ENCODE data around the gene RAMP1. TPM values are rescaled to one million over a fixed set of nuclear protein-coding genes. Genes with fewer than 3 reads are reported as not detected.

Gene RAMP1
- total RNA-seq, 4 donors from 2014 or later = 7.3 to 19.1 (median 12.4) TPM

GRCh38 chr2:237892478-237892877 lies 33.1 kb downstream of the RAMP1 start:
- no peak for DNase-seq (ENCODE audit: low spot score in 2 of 2)
- 82 to 93% methylated on average over 2 of the region's 2 CpGs for WGBS, 2 donors
- TF ChIP-seq POLR2A (IDR thresholded peaks at IDR 0.05) = no peak
- no peak for TF ChIP-seq CTCF (IDR thresholded peaks at IDR 0.05)
- intact Hi-C loops (cut with DNase I; ENCODE audit: low total_unique reads) = no loop called here
- no peak overlapping the region for H3K4me3 ChIP-seq (ENCODE audit: low read depth, poor library complexity, severe bottlenecking)

DNA sequence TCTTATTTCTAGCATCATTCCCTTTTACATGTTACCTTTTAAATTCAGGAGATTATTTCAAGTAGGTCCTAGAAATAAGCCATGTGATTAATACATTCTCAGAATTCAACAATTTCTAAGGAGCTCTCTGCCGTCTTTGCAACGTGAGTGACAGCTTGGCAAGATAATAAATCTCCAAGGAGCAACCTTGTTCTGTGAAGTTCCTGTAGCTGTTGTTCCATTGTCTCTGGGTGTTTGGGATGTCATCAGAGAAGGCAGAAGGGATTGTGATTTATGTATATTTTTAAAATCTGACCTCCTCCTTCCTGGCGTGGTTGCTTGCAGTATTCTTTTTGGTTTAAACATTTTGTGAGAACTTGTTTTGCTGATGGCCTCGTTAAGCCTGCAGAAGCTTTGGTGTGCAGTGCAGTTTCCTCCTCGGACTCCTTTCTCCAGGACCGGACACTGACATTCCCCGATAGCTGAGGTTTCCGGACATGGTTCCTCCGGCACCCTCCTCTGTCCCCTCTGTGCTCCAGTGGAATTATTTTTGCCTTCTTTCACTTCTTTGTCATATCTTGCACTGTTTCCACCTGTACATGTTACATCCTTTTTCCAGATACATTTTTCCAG lies 33.7 kb downstream of the RAMP1 start:
- TF ChIP-seq POLR2A (IDR thresholded peaks at IDR 0.05) = no peak
- TF ChIP-seq CTCF (IDR thresholded peaks at IDR 0.05) = no peak
- no peak overlapping the region for H3K4me3 ChIP-seq (ENCODE audit: low read depth, poor library complexity, severe bottlenecking)
- intact Hi-C loops (cut with DNase I; ENCODE audit: low total_unique reads) = no loop called here
- WGBS, 2 donors = 65 to 68% methylated on average over 9 of the region's 9 CpGs
- DNase-seq (ENCODE audit: low spot score in 2 of 2) = no peak

DNA sequence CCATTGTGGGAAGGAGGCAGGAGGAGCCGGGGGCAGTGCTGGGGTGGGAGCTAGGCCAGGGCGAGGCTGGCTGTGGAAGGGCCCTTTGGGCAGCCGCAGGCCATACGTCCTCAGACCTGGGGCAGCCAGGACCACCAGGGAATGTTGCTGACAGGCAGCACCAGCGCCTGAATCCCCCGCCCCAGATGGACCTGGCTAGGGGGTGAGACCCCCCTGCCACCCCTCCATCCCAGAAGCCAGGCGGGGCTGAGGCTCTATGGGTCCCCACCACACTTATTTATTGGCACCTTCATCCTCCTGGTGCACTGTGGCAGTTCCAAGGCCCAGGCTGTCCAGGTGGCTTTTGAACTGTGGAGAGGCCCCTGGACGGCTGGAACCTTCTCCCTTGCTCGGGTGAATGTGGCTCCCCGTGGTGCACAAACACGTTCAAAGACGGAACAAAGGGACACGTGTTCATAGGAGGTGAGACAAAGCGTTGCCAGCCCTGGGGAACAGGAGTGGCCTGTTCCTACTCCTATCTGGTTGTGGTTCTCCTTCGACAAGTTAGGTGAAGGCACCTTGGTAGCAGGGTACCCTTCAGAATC lies 35.1 kb downstream of the RAMP1 start:
- H3K4me3 ChIP-seq (ENCODE audit: low read depth, poor library complexity, severe bottlenecking) = no peak overlapping the region
- intact Hi-C loops (cut with DNase I; ENCODE audit: low total_unique reads) = no loop called here
- 70 to 75% methylated on average over 13 to 14 of the region's 15 CpGs for WGBS, 2 donors
- DNase-seq (ENCODE audit: low spot score in 2 of 2) = no peak
- TF ChIP-seq CTCF (IDR thresholded peaks at IDR 0.05) (no peak), POLR2A (IDR thresholded peaks at IDR 0.05) (no peak)

DNA sequence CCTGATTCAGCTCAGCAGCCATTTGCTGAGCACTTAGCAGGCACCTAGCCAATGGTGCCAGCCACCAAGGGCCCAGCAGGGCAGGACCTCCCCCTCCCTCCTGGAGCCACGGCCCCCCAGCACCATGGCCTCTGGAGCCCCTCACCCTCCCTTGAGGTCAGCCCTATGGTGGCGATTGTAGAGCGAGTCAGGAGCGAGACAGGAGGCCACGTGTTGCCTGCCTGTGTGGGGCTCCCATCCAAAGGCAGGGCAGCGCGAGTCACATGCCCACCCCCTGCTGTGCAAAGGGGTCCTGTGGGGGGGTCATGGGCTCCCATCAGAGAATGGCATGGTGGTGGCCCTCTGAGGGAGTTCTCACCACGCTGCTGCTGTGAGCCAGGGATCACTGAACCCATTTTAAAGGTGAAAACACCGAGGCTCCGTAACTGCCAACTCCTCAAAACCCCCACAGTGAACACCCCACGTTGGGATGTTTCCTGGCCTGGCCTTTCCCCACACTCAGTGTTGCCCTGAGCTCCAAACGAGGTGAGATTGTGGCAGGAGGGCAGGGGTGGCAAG lies 35.6 kb downstream of the RAMP1 start:
- 83 to 84% methylated on average over 8 to 12 of the region's 12 CpGs for WGBS, 2 donors
- TF ChIP-seq CTCF (IDR thresholded peaks at IDR 0.05) (no peak), POLR2A (IDR thresholded peaks at IDR 0.05) (no peak)
- no peak overlapping the region for H3K4me3 ChIP-seq (ENCODE audit: low read depth, poor library complexity, severe bottlenecking)
- intact Hi-C loops (cut with DNase I; ENCODE audit: low total_unique reads) = no loop called here
- no peak for DNase-seq (ENCODE audit: low spot score in 2 of 2)

DNA sequence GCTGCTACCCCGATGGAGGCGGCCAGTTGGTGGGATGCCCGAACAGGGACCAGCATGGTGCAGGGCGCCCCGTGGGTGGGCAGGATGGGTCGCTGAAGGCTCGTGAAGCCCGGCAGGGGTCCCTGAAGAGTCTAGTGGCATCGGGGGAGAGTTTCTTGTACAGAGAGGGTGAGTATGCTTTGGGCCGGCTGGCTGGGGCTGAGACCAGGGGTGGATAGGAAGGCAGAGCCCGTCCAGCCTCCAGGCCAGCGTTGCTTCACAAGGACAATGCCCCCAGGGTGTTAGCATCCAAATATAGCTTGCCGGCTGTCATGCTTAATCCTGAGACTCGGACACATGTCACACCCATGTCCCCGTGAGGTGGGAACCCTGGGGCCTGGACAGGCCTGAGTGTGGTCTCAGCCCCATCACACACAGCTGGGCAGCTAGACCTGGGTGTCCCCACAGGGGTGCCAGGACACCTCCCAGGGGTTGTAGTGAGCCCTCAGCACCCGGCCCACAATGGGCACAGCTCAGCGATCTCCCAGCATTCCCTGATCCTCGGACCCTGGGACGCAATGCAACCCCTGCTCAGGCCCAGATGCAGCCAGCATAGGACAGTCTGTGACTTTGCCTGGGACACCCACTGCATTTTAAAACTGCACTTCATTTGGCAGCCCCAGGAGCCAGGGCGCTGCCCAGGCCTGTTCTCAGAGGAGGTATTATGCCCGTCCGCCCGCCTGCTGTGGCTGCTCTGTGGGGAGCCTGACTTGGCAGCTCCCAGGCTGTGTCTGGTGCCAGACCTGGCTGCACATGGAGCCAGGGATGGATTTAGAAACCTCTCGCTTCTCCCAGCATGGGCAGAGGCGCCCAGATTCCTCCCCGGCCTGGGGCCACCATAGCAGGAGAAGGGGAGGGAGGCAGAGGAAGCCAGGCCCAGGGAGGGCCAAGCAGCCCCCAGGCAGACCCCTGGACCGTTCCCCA lies 36.4 kb downstream of the RAMP1 start:
- TF ChIP-seq POLR2A (IDR thresholded peaks at IDR 0.05) = no peak
- TF ChIP-seq CTCF (IDR thresholded peaks at IDR 0.05) = no peak
- no peak overlapping the region for H3K4me3 ChIP-seq (ENCODE audit: low read depth, poor library complexity, severe bottlenecking)
- intact Hi-C loops (cut with DNase I; ENCODE audit: low total_unique reads) = no loop called here
- 50 to 63% methylated on average over 23 to 26 of the region's 27 CpGs for WGBS, 2 donors
- peak; percentile 58 to 91 for DNase-seq (ENCODE audit: low spot score in 2 of 2)
